Stimulated activated CD4-positive, alpha-beta T cell treated with anti-CD3 and anti-CD28 coated beads, Interleukin-15, amount 100 ng/mL, for 24 hours (primary cell): ENCODE measurements around the gene ELOVL6.
"Not testable (repeated sequence)": the region's sequence is repeated elsewhere in the genome, so short reads cannot be mapped to it uniquely, and the experiment has no call there.

Experiments
- DNase-seq: peaks from one replicate; pipeline ENCODE4 v3.0.0-alpha.2; 2020

Gene ELOVL6

DNA sequence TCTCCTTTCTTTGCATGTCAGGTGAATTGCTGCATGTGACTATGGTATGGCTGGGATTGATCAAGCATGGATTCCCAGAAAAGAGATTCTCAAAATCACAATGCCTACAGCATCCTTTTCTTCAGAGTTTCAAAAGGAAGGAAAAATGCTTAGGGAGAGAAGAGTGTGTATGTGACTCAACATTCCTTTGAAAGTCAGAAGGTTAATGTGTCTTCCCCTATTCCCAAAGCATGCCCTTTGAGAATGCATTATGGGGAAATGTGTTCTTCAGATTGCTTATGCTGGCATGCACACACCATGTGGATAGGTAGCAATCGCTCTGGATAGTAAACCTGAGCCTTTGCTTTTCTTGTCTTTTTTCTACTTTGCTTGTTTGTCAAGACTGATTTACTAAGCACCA lies 78.5 kb downstream of the ELOVL6 start:
- no peak for DNase-seq

DNA sequence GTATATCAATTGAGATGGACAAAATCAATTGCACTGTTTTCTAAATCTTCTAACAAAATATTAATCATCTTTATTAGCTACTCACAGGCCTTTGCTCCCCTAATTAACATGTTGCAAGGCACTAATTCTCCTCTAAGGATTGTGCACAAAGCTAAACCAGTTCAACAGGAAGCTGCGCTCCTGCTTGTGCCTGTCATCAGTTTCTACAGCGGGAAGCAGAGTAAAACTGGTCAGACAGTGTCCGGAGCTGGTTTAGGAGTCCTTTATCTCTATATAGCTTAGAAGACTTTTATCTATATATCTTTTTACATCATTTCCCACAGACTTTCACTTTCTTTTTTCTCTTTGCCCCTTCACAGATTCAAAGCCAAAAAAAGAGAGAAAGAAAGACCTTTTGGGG lies 79.1 kb downstream of the ELOVL6 start:
- DNase-seq = no peak

DNA sequence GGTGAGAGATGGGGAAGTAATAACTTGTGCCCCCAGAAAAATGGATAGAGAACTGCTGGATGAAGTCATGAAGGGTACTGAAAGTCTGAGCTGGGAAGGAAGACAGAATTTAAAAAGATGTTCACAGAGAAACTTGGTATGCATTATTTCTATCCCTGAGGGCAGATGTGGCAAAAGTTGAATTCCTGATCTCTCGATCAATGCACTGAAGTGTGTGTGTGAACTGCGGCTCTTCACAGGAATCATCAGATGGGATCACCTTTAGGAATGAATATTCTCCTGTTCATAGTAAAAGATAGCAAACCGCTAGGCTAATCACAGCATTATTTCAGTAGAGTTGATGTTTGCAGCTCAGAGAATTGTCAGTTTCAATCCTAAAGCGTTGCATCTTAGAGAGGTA lies 86.4 kb downstream of the ELOVL6 start:
- no peak for DNase-seq

DNA sequence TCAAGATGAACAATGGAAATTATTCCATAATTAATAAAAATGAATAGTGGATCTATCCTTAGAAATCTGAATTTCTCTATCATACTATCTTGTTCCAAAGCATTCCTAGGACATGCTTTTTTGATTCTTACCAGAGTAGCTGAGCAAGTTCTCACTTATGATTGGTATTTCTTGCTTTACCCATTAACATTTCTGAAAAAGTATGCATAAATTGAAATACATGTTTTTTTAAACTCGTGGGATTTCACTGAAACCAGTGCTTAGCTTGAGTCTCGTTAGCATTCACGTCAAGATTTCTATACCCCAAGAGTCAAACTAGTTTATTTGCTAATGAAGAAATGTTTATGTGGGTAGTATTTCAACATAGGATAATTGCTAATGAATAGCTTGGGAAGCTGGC lies 89.0 kb downstream of the ELOVL6 start:
- no peak for DNase-seq

DNA sequence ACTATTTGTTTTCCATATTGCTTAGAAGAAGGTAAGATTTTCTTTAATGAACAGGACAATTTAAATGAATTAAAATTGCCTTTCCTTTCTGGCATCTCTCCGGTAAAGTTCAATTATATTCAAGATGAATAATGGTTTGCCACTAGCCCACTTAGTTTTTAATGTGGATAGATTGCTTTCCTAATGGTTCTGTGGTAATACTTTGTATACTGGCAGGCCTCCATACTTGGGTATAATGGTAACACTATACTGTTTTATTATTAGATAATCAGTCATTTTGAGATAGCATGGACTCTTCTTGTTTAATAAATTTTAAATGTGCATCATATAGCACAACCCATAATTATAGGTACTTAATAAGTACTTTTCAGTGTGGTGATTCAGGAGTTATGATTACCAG lies 89.5 kb downstream of the ELOVL6 start:
- DNase-seq = no peak

DNA sequence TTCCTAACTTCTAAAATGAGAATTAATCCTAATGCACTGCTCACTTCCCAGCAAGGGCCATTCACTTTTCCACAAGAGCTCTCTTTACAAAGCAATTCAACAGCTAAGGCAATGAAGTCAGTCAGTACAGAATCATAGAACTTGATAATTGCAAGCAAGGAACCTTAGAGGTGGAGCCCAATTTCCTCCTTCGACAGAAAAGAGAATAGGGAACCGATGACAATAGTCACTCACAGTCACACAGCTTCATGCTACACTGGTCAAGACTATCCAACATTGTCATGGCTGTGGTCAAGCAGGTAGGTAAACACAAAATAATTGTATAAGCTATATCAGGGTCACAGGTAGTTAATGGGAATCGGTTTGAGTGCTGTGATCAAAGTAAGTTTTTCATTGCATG lies 90.0 kb downstream of the ELOVL6 start:
- DNase-seq = no peak

DNA sequence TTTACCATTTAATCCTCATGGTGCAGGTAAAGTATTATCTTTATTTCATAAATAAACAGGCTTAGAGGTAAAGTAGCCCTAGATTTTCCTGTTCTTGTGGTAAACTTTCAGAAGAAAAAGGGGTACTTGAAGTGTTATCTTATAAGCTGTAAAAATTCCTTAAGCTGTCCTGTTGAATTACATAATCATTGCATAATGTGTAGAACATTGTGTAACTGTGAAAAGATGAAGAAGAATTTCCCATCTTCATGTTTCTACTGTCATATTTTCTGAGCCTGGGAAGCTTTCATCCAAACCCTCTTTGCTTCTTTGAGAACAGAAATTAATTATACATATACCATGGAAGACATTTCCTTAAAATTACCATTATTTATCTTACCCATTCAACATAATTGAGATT lies 90.5 kb downstream of the ELOVL6 start:
- no peak for DNase-seq

DNA sequence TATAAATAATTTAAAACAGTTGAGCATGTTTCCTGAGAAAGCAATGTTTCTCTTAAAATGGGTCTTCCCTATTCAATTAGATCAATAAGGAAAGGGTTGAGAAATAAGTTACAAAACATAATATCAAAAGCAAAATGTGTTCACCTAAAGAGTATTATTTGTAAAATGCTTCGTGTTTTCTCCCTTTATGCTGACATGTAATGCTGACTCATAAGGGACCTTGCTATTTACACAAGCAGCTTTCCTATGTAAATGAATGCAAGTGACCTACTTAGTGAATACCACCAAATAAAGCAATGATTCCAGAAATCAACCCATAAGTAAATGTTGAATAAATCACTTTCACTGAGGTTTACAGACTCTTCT lies 91.5 kb downstream of the ELOVL6 start:
- DNase-seq = no peak

DNA sequence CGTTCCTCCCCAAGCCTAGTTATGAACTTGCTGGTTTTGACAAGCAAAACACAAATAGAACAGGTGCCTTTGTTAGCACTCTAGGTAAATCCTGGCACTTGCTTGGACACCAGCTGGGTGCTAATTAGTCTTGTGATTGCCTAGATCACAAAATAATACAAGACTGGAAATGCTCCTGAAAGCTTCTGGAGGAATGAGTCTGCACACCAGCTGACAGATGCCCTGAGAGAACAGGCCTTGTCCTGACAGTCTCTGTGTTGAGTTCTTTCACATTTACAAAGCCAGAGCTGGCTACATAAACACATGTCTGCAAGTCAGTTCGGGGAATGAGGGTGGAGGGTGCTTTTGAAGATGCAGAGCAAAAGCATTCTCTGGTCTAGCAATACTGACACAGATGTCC lies 93.8 kb downstream of the ELOVL6 start:
- DNase-seq = no peak

DNA sequence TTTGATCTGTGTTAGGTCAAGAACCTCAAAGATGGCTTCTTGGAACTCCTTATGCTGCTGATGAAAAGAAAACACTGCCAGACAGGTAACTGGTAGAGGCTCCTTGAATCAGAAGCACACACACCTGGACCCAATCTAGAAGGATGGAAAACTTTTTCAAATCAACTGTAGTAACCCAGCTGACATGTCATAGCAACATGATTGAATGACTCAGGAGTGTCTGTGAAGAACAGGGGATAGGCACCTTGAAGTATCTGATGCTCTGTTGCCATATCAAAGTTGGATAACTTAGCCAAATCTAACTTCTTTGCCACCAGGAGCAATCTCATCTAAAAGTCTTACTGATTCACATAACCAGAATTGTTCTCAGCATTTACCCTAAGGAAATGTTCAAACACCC lies 98.8 kb downstream of the ELOVL6 start:
- DNase-seq = no peak

DNA sequence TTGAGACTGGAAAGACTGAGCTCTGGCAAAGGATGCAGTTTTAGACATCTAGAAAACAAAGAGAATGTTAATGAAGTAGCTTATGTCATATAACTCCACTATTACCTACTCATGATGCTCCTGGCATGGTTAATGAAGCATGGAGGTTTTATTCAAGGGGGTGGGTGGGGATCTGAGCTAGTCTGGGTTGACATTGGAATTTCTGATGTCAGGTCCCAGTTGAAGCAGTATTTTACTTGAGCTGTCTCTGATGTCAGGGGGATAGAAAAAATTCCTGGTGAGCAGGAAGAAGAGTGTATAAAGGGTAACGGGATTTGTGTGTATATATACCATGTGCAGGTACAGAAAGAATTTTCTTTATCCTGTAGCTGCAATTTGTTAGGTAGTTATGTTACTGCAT lies 102.0 kb downstream of the ELOVL6 start:
- DNase-seq = no peak

DNA sequence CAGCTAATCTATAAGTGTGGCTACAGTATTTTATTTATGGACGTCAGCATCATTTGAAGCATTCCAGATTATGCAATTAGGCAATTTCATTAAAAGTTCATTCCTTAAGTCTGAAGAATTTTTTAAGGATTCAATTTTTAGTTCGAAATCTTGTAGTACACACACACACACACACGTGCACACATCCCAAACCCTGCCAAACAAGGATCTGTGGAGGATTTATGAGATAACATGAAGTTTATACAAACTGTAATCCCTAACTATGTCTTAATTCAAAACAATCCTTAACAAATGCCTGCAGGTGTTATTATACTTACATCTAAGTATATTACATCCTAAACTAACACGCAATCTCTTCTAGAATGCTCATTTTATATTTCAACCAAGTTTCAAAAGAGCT lies 105.8 kb downstream of the ELOVL6 start:
- DNase-seq = no peak

DNA sequence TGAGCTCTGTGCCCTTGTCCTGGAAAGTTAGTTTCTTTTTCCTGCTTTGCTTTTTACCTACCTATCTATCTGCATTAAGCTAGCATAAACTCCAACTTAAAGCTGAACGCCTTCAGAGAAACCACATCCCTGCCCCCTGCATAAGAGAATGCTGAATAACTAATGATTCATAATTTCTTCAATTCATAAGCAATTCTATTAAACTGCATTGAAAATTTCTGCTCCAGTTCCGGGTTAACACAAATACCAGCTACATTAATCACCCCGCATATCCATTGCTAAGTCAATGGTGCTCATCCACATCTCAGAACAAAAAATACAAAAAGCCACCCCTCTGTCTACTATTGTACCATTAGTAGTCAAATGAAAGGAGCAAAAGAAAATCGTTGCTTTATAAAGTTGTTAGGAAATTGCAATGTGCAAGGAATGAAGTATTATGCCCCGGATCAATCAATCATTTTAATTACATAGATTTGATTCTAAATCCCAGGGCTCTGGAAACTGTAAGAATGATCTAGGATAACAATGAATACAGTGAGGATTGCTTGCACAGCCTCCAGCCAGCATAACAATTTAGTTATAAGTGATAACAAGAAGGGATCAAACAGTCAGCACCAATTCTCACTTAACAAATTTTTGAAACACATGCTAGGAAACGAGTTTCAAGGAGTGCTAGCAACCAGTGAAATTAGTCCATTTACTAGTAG lies 106.8 kb downstream of the ELOVL6 start:
- DNase-seq = no peak

DNA sequence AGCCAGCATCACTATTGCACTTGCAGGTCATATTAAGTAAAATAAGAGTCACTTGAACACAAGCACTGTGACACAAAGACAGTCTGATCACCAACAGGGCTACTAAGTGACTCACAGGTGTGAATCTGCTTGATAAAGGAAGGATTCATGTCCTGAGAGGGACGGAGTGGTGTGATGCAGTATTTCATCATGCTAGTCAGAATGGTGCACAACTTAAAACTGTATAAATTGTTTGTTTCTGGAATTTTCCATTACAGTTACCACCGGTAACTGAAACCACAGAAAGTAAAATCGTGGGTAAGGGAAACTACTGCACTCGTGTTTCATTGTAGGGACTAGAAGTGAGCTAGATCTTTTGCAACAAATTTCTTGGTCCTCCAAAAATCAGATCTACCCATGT lies 109.7 kb downstream of the ELOVL6 start:
- DNase-seq = peak; percentile 41

DNA sequence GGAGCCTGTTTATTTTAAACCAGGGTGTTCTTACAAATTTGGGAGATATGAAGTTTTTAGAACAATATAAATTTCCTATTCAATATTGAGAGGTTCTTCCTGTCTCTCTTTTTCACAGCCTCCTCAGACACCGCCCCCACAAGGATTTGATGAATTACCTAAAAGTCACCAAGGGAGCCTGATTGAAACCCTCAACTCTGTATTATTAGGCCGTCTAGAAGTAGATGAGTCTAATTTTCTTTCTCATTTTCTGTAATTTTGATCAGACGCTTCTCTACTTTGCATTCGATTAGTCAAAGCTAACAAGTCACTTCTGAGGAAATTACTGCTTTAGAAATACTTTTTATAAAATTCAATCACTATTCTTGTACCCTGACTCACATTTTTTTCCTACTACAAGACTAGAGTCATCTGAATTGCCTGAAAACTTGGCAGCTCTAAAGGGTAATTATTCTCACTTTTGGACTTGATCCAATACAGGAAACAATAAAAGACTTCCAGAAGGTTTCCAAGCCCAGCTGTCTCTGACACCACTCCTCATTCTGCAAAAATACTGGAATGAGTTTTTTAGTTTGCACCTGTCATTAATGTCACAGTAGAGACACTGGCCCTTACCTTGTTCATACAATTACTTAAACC lies 111.2 kb downstream of the ELOVL6 start:
- DNase-seq = peak; percentile 40

DNA sequence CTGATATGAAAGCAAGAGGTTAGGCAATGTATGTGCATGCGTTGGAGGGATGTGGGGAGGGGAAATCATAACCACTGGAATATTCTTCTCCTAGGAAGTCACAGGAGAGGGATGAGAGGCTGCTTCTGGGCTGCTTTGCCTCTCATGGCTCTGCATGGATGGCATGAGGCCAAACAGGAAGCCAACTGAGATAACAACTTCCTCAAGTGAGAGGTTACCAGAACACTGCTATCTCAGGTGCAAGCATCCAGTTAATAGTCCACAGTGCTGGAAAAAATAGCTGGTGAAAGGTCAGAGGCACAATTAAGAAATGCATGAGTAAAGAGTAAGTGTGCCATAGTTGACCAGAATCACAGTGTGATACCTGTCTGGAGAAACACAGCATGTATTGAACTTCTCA lies 113.3 kb downstream of the ELOVL6 start:
- peak; percentile 8 for DNase-seq

DNA sequence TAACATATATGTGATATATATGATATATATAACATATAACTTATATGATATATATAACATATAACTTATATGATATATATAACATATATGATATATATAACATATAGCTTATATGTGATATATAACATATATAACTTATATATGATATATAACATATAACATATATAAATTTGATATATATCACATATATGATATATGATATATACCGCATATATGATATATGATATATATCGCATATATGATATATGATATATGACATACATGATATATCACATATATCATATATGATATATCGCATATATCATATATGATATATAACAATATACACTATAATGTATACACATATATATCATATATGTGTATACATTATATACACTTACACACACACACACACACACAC lies 114.3 kb downstream of the ELOVL6 start:
- DNase-seq = no peak

DNA sequence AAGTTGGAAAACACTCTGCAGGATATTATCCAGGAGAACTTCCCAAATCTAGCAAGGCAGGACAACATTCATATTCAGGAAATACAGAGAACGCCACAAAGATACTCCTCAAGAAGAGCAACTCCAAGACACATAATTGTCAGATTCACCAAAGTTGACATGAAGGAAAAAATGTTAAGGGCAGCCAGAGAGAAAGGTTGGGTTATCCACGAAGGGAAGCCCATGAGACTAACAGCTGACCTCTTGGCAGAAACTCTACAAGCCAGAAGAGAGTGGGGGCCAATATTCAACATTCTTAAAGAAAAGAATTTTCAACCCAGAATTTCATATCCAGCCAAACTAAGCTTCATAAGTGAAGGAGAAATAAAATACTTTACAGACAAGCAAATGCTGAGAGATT lies 120.3 kb downstream of the ELOVL6 start:
- DNase-seq = not testable (repeated sequence)

DNA sequence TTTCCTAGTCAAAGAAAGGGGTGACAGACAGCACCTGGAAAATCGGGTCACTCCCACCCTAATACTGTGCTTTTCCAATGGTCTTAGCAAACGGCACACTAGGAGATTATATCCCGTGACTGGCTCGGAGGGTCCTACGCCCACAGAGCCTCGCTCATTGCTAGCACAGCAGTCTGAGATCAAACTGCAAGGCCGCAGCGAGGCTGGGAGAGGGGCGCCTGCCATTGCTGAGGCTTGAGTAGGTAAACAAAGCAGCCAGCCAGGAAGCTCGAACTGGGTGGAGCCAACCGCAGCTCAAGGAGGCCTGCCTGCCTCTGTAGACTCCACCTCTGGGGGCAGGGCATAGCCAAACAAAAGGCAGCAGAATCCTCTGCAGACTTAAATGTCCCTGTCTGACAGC lies 121.6 kb downstream of the ELOVL6 start:
- DNase-seq = not testable (repeated sequence)

DNA sequence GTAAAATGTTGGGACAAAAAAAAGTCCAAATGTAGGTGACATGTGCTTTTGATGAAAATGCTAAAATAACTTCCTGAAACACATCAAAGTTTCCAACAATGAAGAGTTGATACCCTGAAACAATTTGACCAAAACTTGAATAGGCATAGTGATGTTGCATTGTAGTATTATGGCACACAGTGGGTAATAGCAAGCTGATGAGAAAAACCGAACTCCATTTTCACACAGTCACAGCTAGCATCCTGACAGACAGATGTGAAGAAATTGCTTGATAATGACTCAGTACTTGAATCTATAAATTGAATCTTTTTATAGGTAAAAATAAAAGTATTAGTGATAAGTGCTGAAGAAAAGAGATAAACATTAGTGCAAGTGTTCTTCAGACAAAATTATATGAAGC lies 122.5 kb downstream of the ELOVL6 start:
- DNase-seq = no peak

DNA sequence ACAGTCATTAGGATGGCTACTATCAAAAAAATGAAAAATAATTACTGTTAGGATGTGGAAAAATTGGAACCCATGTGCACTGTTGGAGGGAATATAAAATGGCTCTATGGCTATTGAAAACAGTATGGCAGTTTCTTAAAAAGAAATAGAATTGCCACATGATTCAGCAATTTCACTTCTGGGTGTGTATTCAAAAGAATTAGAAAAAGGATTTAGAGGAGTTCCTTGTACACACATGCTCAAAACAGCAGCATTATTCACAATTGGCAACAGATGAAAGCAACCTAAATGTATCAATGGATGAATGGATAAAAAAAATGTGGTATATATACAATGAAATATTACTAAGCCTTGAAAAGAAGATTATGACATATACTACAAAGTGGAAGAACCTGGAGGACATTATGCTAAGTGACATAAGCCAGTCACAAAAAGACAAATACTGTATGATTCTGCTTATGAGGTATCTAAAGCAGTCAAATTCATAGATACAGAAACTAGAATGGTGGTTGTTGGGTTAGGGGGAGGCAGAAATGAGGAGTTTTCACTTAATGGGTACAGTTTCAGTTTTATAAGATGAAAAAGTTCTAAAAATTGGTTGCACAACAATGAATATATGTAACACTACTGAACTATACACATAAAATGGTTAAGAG lies 123.2 kb downstream of the ELOVL6 start:
- DNase-seq = no peak

DNA sequence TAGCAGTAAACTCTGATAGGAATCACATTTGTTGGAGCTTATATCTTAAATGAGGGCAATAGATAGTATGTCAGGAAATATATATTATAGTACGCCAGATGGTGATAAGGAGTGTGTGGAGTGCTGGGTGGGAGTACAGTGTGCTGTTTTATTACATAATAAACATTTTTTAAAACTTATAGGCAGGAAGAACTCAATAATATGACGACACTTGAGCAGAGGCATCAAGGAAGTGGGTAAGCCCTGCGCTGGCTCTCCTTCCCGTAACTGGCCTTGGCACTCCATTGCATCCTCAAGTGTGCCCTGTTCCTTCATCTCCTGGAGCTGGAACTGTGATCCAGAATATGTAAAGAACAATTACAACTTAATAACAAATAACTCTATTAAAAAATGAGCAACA lies 123.8 kb downstream of the ELOVL6 start:
- no peak for DNase-seq

DNA sequence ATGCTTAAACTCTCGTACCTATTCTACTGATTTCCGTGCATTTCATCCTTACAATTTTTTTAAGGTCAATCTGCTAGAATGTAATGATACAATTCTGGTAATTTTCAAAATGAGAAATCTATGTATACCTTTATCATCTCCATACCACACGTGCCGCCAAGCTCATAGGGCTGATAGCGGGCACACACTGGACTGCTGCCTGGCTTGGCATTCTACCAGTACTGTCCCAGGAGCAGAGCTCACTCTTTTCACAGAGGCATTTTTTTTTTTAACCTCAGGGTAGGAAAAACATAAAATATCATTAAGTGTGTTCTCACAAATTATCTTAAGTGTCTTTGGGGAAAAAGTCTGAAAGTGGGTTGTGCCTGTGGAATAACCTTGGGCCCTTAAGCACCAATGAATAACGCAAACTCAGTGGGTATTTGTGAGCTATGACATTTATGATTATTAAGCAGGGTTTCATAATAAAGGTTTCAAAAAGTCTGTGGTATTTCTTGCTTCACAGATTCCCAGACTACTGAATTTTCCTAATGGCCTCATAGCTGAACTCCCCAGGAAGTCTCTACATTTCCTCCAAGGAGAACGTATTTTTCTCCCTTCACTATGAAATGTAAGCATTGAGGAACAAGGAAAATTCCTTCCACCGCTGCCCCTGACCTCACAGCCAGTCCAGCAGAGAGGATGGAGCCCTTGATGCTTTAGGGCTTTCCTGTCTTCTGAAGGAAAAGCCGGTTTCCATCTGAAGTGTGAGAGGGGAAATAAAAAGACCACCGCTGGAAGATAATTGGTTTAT lies 125.2 kb downstream of the ELOVL6 start:
- DNase-seq = no peak

DNA sequence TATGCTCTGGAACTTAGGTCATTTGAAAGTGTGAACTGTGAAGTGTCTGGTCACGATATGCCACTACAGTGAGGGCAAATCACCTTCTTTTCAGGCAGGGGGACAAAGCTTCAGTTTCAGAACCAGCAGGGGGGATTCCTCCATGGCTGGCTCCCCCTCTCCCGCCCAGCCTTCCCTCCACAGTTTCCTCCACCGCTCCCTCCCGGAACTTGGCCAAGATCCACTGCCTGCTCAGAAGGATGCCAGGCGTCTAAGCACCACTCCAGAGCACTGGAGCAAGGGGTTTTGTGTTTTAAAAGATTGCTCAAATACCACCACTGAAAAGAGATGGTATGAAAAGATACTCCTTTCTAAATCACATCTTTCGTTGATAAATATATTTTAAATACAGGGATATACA lies 126.9 kb downstream of the ELOVL6 start:
- no peak for DNase-seq
